ENCODE data around the gene HUWE1.

Gene HUWE1

DNA sequence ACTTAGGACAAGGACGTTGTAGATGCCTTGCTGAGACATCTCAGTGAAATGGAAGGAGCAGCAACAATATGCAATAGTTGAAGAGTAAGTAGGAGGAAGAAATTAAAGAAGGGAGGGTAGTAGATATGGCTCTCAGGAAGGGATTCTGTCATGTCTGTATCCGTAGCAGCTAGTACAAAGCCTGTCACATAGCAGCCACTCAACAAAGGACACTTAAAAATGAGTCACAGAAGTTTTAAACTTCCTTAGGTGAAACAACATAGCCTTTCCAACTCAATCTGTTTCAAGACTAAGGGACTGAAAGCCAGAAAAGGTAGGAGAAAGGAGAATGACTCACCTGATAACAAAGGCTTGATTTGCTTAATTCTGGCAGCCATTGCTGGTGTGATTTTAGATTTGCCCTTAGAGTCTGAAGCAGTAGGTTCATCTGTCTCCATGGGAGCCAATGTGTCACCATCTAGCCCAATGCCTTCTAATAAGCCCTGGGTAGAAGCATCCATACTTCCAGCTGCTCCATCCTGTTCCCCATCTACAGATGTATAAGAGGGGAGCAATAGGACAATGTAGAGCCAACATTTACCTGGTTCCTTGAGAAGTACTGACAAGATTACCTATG, 86.6 kb downstream of the HUWE1 start:
- no peak for TF ChIP-seq POLR2A (IDR thresholded peaks at IDR 0.05; ENCODE audit: low read depth, low read length)
- TF ChIP-seq TAF1 (IDR thresholded peaks at IDR 0.05; ENCODE audit: borderline replicate concordance, low read depth, low read length): no peak
- no peak for TF ChIP-seq POLR2AphosphoS5 (IDR thresholded peaks at IDR 0.05; ENCODE audit: low read depth, low read length)
- DNase-seq (ENCODE audit: insufficient read length) (no peak), FAIRE-seq (peak; percentile 46)

DNA sequence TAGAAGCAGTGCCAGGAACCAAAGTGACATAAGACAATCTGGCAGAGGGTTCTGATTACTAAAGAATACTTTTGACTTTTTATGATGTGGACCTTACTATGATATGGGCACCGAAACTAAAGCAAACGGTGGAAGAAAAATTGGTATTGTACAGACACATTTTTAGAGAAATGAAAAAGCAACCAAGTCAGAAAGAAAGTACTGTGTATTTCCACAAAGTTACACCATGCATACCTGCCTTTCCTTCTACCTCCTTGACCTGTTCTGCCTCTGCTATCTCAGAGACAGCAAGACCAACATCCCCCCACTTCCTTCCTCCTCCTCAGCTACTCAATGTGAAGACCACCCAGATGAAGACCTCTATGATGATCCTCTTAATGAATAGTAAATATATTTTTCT, 88.3 kb downstream of the HUWE1 start:
- no peak for FAIRE-seq
- TF ChIP-seq POLR2A (IDR thresholded peaks at IDR 0.05; ENCODE audit: low read depth, low read length) (no peak), POLR2AphosphoS5 (IDR thresholded peaks at IDR 0.05; ENCODE audit: low read depth, low read length) (no peak), TAF1 (IDR thresholded peaks at IDR 0.05; ENCODE audit: borderline replicate concordance, low read depth, low read length) (no peak)

DNA sequence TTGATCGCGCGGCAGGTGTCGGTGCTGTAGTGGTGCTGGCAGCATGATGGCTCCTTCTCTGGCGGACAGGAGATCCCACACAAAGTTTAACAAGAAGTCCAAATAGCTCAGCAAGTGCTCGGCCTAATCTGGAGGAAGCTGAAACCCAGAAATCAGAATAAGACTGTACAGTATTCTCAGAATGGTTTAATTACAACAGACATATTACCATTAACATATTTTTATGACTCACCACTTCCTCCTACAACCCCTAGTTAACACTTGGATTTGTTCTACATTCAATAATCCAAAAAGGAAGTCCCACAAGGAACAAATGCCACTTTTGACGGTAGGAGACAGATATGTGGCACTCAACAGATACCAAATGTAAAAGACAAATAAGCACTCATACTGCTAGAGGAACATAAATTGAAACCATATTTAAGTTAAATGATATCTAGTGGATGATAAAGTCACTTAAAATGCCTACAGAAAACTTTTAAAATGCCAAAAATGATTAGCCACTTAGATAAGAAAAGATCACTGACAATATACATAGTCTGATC, 91.2 kb downstream of the HUWE1 start:
- no peak for DNase-seq (ENCODE audit: insufficient read length)
- FAIRE-seq: peak; percentile 73
- no peak for TF ChIP-seq POLR2AphosphoS5 (IDR thresholded peaks at IDR 0.05; ENCODE audit: low read depth, low read length)
- TF ChIP-seq POLR2A (IDR thresholded peaks at IDR 0.05; ENCODE audit: low read depth, low read length): no peak
- no peak for TF ChIP-seq TAF1 (IDR thresholded peaks at IDR 0.05; ENCODE audit: borderline replicate concordance, low read depth, low read length)

More for the DNA sequence above, 88.3 kb downstream of the HUWE1 start:
- no peak for DNase-seq (ENCODE audit: insufficient read length)

DNA sequence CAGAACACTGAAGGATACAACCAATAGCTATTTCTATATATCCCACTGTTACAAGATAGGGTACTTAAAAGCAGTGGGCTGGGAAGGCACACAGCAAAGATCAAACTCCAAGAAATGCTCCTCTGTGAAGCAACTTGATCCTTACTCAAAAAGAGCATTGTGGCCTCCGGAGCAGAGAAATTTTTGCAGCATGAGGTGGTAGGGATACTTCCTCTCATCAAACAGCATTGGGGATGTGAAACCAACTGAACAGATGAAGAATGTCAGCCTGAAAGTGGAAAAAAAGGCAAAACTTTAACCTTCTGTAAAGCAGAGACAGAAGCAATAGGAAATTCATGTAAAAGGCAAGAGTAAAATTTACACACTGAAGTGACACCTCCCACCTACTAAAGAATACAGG, 92.2 kb downstream of the HUWE1 start:
- DNase-seq (ENCODE audit: insufficient read length) (no peak), FAIRE-seq (peak; percentile 81)
- no peak for TF ChIP-seq POLR2AphosphoS5 (IDR thresholded peaks at IDR 0.05; ENCODE audit: low read depth, low read length)
- no peak for TF ChIP-seq POLR2A (IDR thresholded peaks at IDR 0.05; ENCODE audit: low read depth, low read length)
- no peak for TF ChIP-seq TAF1 (IDR thresholded peaks at IDR 0.05; ENCODE audit: borderline replicate concordance, low read depth, low read length)

DNA sequence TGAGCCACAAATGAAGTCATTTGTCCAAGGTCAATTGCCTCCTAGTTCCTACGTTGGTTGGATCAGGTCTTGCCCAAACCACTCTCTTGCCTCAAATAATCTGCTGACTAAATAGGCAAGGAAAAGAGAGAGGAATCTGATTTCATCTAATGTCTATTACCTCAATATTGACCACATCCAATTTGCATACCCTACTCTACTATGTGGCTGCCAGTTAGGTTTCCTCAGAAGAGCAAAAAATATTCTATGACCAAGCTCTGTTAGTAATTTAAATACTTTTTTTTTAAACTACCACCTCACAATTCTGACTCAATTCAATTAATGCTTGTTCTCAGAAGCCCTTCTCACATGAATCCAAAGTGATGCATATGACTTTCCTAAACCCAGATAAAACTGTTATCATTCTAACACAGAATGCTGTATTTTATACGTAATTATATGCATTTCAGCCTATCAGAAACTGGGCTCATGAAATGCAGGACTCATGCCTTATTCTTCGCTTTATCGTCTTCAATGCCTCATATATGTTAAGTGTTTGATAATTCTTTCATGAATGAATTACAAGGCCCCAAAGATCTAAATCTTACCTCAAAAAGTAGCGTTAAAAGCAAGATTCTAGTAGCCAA, 98.6 kb downstream of the HUWE1 start:
- FAIRE-seq: no peak
- TF ChIP-seq POLR2A (IDR thresholded peaks at IDR 0.05; ENCODE audit: low read depth, low read length) (no peak), TAF1 (IDR thresholded peaks at IDR 0.05; ENCODE audit: borderline replicate concordance, low read depth, low read length) (no peak), POLR2AphosphoS5 (IDR thresholded peaks at IDR 0.05; ENCODE audit: low read depth, low read length) (no peak)
- DNase-seq (ENCODE audit: insufficient read length): no peak

DNA sequence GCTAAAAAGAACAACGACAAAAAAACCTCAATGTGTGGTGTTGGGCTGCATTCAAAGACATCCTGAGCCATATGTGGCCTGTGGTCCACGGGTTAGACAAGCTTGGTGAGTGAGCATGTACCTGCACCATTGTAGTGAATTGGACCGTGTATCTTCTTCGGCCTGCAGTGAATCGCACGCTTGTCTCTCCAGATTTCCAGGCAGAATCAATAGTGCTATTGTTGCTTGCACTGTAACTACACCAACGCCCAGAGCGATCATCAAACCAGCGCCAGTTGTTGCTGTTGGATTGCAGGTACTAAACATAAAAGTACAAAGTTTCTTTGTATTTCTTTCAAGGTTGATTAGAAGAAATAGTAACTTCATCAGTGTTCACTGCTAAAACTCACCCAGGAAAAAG, 101.6 kb downstream of the HUWE1 start:
- FAIRE-seq (no peak), DNase-seq (ENCODE audit: insufficient read length) (no peak)
- TF ChIP-seq TAF1 (IDR thresholded peaks at IDR 0.05; ENCODE audit: borderline replicate concordance, low read depth, low read length) (no peak), POLR2AphosphoS5 (IDR thresholded peaks at IDR 0.05; ENCODE audit: low read depth, low read length) (no peak), POLR2A (IDR thresholded peaks at IDR 0.05; ENCODE audit: low read depth, low read length) (no peak)

DNA sequence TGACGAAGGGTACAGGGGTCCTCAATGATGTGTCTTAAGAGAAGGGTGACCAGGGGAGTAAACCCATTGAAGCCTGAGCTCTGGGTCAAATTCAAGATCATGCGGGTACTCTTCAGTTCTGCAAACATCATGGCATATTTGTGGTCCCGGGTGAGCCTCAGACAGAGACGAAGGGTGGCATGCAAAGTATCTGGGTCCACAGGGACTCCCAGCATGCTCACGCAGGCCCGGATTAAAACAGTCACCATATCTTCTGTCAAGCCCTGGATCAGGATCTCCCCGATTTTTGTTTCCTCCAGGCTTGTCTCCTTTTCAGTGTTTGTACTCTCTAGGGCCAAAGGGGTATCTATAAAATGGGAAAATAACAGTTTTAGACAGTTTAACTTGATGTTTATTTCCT, 102.9 kb downstream of the HUWE1 start:
- no peak for DNase-seq (ENCODE audit: insufficient read length)
- FAIRE-seq: no peak
- TF ChIP-seq POLR2A (IDR thresholded peaks at IDR 0.05; ENCODE audit: low read depth, low read length) (no peak), TAF1 (IDR thresholded peaks at IDR 0.05; ENCODE audit: borderline replicate concordance, low read depth, low read length) (no peak), POLR2AphosphoS5 (IDR thresholded peaks at IDR 0.05; ENCODE audit: low read depth, low read length) (no peak)

DNA sequence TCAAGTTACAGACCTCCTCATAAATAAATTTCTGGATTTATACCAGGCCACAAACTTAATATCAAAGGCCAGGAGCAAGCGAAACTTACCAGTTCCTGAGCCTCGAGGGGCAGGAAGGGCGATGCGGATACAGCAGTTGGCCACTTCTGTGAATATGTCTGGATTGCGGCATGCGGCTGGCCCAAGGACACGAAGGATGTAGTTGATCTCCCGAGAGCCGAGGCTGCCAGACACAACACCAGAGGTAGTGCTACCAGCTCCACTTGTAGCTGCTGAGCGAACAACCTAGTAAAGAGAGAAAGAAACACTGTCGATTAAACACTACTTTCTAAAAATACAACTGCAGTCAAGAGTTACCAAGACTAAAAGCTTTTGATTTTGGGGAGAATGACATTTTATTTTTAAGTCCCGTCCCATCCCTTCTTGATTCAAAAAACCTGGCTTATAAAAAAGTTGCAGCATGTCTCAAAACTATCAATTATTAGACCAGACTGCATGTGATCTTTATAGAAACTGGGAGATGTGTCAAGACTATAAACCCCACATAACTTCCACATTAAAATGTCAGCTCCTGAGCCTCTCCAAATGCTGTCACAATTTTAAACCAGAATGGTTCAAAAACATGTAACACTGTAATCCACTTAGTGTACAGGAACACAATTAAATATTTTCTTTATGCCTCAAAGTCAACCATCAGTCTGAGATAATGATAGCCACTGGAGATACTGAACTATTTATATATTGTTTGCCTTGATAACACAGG, 105.6 kb downstream of the HUWE1 start:
- no peak for FAIRE-seq

DNA sequence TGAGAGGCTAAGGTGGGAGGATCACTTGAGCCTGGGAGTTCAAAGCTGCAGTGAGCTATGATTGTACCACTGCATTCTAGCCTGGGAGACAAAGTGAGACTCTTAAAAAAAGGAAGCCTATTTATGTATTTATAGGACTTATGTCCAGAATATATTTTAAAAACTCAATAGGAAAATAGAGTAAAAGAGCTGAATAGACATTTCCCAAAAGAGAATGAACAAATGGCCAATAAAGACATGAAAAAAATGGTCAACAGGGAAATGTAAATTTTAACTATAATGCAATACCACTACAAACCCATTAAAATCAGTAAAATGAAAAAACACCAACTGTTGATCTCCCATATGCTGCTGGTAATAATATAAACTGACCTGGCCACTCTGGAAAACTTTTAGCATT, 115.0 kb downstream of the HUWE1 start:
- no peak for DNase-seq (ENCODE audit: insufficient read length)
- no peak for TF ChIP-seq TAF1 (IDR thresholded peaks at IDR 0.05; ENCODE audit: borderline replicate concordance, low read depth, low read length)
- no peak for TF ChIP-seq POLR2AphosphoS5 (IDR thresholded peaks at IDR 0.05; ENCODE audit: low read depth, low read length)
- no peak for TF ChIP-seq POLR2A (IDR thresholded peaks at IDR 0.05; ENCODE audit: low read depth, low read length)
- FAIRE-seq: no peak

More for the DNA sequence above, 105.6 kb downstream of the HUWE1 start:
- DNase-seq (ENCODE audit: insufficient read length): no peak
- TF ChIP-seq TAF1 (IDR thresholded peaks at IDR 0.05; ENCODE audit: borderline replicate concordance, low read depth, low read length) (no peak), POLR2AphosphoS5 (IDR thresholded peaks at IDR 0.05; ENCODE audit: low read depth, low read length) (no peak), POLR2A (IDR thresholded peaks at IDR 0.05; ENCODE audit: low read depth, low read length) (no peak)

DNA sequence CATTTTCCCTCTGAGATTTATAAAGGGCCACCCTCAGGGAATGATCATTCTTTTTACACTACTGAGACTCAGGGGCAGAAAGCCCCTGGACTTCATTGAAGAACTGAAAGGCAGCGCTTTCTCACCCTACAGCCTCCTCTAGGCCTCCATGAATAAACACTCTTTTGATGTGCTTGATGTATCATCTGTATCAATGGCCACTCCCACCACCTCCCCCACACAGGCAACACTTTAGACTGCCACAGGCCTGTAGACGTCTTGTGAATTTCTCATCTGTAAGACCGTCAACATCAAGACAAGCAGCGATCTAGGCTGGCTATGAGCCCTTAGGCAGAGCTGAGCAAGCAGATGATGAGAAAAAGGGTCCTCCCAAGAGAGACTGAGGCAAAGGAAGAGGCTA, 123.2 kb downstream of the HUWE1 start:
- no peak for TF ChIP-seq POLR2AphosphoS5 (IDR thresholded peaks at IDR 0.05; ENCODE audit: low read depth, low read length)
- TF ChIP-seq TAF1 (IDR thresholded peaks at IDR 0.05; ENCODE audit: borderline replicate concordance, low read depth, low read length): no peak
- TF ChIP-seq POLR2A (IDR thresholded peaks at IDR 0.05; ENCODE audit: low read depth, low read length): no peak
- no peak for DNase-seq (ENCODE audit: insufficient read length)
- no peak for FAIRE-seq

DNA sequence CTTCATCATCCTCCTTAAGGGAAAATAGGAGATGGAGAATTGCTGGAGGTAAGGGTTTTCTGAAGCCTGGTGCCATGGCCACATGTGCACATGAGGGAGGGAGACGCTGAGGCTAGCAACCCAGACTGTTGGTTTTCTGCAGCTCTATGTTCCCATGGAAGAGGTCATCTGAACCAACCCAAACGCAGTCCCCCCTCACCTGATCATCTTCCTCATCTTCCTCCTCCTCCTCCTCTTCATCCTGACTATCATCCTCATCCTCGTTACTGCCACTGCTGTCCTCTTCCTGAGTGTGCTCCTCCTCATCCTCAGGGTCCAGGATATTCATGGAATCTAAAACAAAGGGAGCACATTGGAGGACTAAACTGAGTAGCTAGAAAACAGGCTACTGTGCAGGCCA, 124.6 kb downstream of the HUWE1 start:
- no peak for TF ChIP-seq POLR2A (IDR thresholded peaks at IDR 0.05; ENCODE audit: low read depth, low read length)
- no peak for TF ChIP-seq POLR2AphosphoS5 (IDR thresholded peaks at IDR 0.05; ENCODE audit: low read depth, low read length)
- no peak for TF ChIP-seq TAF1 (IDR thresholded peaks at IDR 0.05; ENCODE audit: borderline replicate concordance, low read depth, low read length)
- DNase-seq (ENCODE audit: insufficient read length): no peak
- FAIRE-seq: no peak

Measured in GM12892 (cell line).